Activated B cell treated with CpG ODN at 0.5 μM for 24 hours (primary cell): ENCODE measurements around the gene CT47A7. TPM values are rescaled to one million over a fixed set of nuclear protein-coding genes. Genes with fewer than 3 reads are reported as not detected.
"Not testable (repeated sequence)": the region's sequence is repeated elsewhere in the genome, so short reads cannot be mapped to it uniquely, and the experiment has no call there.

Experiments used
- ATAC-seq: fragments of 200-7000 bp; cut with Tn5 transposase; one replicate; pipeline ENCODE4 v1.10.0; 2021; ENCODE audit warnings: low read depth, mild to moderate bottlenecking, moderate library complexity
- CTCF ChIA-PET: fragments of 350-600 bp; sonication (Branson Sonifier 250); formaldehyde crosslinking; loops from one replicate; lab custom pipeline; 2021; ENCODE audit warnings: antibody characterized with exemption; lab: Charles Lee
- POLR2A ChIA-PET: fragments of 350-600 bp; sonication (Branson Sonifier 250); formaldehyde crosslinking; loops from one replicate; lab custom pipeline; 2021; ENCODE audit warnings: antibody characterized with exemption; lab: Charles Lee
- DNase-seq: peaks from one replicate; pipeline ENCODE4 v3.0.0; 2022
- H3K27ac Mint-ChIP-seq: one replicate; pipeline ENCODE4 v1.8.0; 2020; ENCODE audit warnings: mixed read lengths
- H3K27me3 Mint-ChIP-seq: one replicate; pipeline ENCODE4 v1.8.0; 2021; ENCODE audit warnings: mixed read lengths
- H3K36me3 Mint-ChIP-seq: one replicate; pipeline ENCODE4 v1.8.0; 2021; ENCODE audit warnings: low read depth, mixed read lengths
- H3K4me1 Mint-ChIP-seq: one replicate; pipeline ENCODE4 v1.8.0; 2021; ENCODE audit warnings: mixed read lengths
- H3K4me3 Mint-ChIP-seq: one replicate; pipeline ENCODE4 v1.8.0; 2020; ENCODE audit warnings: mild to moderate bottlenecking, mixed read lengths
- H3K9me3 Mint-ChIP-seq: one replicate; pipeline ENCODE4 v1.8.0; 2020; ENCODE audit warnings: mixed read lengths
- intact Hi-C: fragments of 100-400 bp; cut with micrococcal nuclease; formaldehyde crosslinking; loops from one replicate; pipeline ENCODE4 v1.15.1; 2024
- total RNA-seq: library from RNA; stranded (reverse); gene quantifications from 2 replicates; pipeline ENCODE4 v1.2.3, GENCODE V29; 2022
- TF ChIP-seq, protein P1 (sequence below): fragments of 200-600 bp; IDR thresholded peaks from one replicate; pipeline ENCODE4 v1.8.0; 2022; ENCODE audit warnings: antibody characterized with exemption, mild to moderate bottlenecking

CT47A7 gene
- not detected in 2 replicates for total RNA-seq

DNA sequence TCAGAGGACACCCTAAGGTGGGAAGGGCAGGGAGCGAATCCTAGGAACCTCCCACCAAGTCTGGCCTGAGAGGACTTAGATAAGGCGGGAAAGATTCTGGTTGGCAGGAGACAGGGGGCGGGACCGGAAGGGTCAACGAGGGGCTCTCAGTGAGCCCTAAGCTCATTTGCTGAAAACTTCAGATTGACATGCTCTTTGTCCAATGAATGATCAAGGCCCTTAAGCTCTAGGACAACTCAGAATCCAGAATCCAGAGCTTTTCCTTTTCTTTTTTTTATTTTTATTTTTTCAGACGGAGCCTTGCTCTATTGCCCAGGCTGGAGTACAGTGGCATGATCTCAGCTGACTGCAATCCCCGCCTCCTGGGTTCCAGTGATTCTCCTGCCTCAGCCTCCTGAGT lies at the start of gene CT47A7:
CT47A7 (minus strand) TSS at position 101 of the 400 bp plus-strand sequence. CDS start 255 bp downstream, outside the sequence.
- H3K4me3 Mint-ChIP-seq, H3K27me3 Mint-ChIP-seq, intact Hi-C loops, ATAC-seq, H3K9me3 Mint-ChIP-seq, H3K36me3 Mint-ChIP-seq, DNase-seq, H3K27ac Mint-ChIP-seq, CTCF ChIA-PET, POLR2A ChIA-PET, H3K4me1 Mint-ChIP-seq: not testable (repeated sequence)

DNA sequence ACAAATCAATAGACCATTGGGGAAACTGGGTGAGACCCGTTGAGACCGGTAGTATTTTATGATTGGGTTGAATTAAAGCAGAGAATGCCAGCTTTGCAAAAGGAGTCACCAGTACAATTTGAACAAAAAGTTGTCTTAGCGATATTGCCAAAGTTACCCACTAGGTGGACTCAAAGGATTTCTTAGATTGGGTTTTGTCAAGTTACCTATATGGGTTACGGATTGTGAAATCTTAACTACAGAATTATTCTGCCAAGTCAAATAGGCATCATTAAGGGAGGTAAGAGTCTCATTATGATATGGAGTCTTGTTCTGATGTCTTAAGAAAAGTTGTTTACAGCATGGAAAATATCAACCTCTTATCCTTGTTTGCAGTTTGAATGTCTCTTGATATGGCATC lies 44.2 kb upstream of the CT47A7 start:
- ChIA-PET CTCF (no interaction called here), POLR2A (no interaction called here)
- intact Hi-C loops = no loop called here
- ATAC-seq = no peak
- Mint-ChIP-seq H3K4me1 (peaks cover 15% of the 10 kb centered on the region), H3K9me3 (no peaks in the 10 kb centered on the region), H3K36me3 (no peaks in the 10 kb centered on the region), H3K27me3 (no peaks in the 10 kb centered on the region), H3K4me3 (no peak overlapping the region), H3K27ac (no peak overlapping the region)
- TF ChIP-seq, protein P1, sequence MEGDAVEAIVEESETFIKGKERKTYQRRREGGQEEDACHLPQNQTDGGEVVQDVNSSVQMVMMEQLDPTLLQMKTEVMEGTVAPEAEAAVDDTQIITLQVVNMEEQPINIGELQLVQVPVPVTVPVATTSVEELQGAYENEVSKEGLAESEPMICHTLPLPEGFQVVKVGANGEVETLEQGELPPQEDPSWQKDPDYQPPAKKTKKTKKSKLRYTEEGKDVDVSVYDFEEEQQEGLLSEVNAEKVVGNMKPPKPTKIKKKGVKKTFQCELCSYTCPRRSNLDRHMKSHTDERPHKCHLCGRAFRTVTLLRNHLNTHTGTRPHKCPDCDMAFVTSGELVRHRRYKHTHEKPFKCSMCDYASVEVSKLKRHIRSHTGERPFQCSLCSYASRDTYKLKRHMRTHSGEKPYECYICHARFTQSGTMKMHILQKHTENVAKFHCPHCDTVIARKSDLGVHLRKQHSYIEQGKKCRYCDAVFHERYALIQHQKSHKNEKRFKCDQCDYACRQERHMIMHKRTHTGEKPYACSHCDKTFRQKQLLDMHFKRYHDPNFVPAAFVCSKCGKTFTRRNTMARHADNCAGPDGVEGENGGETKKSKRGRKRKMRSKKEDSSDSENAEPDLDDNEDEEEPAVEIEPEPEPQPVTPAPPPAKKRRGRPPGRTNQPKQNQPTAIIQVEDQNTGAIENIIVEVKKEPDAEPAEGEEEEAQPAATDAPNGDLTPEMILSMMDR = no peak
- DNase-seq = no peak

DNA sequence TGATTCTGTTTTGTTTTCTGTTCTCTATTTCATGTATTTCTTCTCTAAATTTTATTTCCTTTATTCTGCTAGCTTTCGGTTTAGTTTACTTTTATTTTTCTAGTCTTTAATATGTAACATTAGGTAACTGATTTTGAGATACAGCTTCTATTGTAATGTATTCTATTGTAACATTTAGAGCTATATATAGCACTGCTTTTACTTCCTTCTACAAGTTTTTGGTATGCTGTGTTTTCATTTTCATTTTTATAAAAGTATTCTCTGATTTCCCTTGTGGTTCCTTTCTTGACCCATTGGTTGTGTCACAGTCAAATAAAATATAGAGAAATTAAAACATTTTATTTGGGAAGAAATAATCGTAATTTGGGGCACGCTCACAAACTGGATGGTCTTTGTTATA lies 43.0 kb upstream of the CT47A7 start:
- intact Hi-C loops = no loop called here
- DNase-seq = no peak
- Mint-ChIP-seq H3K4me3 (no peak overlapping the region), H3K27me3 (no peaks in the 10 kb centered on the region), H3K4me1 (peaks cover 15% of the 10 kb centered on the region), H3K36me3 (no peaks in the 10 kb centered on the region), H3K27ac (peak overlapping the region; percentile 77), H3K9me3 (no peaks in the 10 kb centered on the region)
- ATAC-seq = no peak
- CTCF ChIA-PET = no interaction called here
- TF ChIP-seq, protein P1 = no peak
- POLR2A ChIA-PET = no interaction called here

DNA sequence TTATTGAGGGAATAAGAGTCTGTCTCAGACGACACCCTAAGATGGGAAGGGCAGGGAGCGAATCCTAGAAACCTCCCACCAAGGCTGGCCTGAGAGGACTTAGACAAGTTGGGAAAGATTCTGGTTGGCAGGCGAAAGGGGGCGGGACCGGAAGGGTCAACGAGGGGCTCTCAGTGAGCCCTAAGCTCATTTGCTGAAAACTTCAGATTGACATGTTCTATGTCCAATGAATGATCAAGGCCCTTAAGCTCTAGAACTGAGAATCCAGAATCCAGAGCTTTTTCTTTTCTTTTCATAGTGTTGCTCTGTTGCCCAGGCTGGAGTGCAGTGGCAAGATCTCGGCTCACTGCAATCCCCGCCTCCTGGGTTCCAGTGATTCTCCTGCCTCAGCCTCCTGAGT lies 29.3 kb upstream of the CT47A7 start, which contains the start of gene CT47A1:
CT47A1 (minus strand) TSS at position 101 of the 400 bp plus-strand sequence. CDS start 231 bp downstream, outside the sequence.
- CTCF ChIA-PET, H3K4me1 Mint-ChIP-seq, H3K27me3 Mint-ChIP-seq, H3K27ac Mint-ChIP-seq, DNase-seq, H3K9me3 Mint-ChIP-seq, H3K36me3 Mint-ChIP-seq, POLR2A ChIA-PET, H3K4me3 Mint-ChIP-seq, ATAC-seq, intact Hi-C loops: not testable (repeated sequence)

Other genes with a start within 250 kb of the CT47A7 start
- not detected in 2 replicates for gene CT47B1, start 80.7 kb downstream of the CT47A7 start, total RNA-seq
- not detected in 2 replicates for gene CT47A11, start 19.4 kb downstream of the CT47A7 start, total RNA-seq
- gene CT47A10, start 14.6 kb downstream of the CT47A7 start, total RNA-seq = not detected in 2 replicates
- not detected in 2 replicates for gene CT47A9, start 9.7 kb downstream of the CT47A7 start, total RNA-seq
- not detected in 2 replicates for gene CT47A8, start 4.9 kb downstream of the CT47A7 start, total RNA-seq
- not detected in 2 replicates for gene CT47A6, start 4.9 kb upstream of the CT47A7 start, total RNA-seq
- not detected in 2 replicates for gene CT47A5, start 9.7 kb upstream of the CT47A7 start, total RNA-seq
- not detected in 2 replicates for gene CT47A4, start 14.6 kb upstream of the CT47A7 start, total RNA-seq
- gene CT47A3, start 19.5 kb upstream of the CT47A7 start, total RNA-seq = not detected in 2 replicates
- not detected in 2 replicates for gene CT47A2, start 24.3 kb upstream of the CT47A7 start, total RNA-seq
- not detected in 2 replicates for gene CT47A1, start 29.2 kb upstream of the CT47A7 start, total RNA-seq
- gene GLUD2, start 91.0 kb upstream of the CT47A7 start, total RNA-seq = not detected in 2 replicates